NOMO-1 treated with DMSO at 0.1 percent for 48 hours (cell line): Measurements from ENCODE around the gene LYL1.

Experiments used
- DNase-seq: peaks from one replicate; lab custom pipeline; 2025; ENCODE audit not compliant: unreplicated experiment; lab: John Stamatoyannopoulos, UW

The LYL1 gene

DNA sequence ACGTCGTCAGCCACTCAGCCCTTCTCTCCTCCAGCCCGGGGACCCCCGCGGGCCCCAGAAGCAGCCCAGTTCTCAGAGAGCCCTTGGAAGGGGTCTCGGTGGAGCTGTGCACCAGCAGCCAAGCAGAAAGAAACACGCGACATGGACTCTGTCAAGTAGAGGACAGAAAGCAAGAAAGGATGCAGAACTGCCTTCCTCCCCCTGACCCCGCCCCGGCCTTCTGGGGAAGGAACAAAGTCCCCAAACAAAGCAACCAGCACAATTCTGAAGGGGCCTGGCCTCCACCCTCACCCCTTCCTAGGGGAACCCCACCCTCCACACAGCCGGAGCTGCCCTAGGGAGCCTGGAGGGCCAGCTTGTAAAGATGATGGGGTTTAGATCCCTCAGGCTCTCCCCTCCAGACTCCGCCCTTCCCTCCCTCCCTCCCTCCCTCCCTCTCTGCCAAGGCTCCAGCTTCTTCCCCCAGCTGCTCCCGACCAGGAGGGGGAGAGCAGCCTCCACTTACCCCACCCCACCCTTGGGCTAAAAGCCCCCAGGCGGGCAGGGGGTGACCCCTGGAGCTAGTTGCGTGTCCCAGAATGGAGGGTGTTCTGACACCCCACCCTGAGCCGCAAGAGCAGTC is 7.8 kb downstream of the LYL1 start:
- no peak for DNase-seq

DNA sequence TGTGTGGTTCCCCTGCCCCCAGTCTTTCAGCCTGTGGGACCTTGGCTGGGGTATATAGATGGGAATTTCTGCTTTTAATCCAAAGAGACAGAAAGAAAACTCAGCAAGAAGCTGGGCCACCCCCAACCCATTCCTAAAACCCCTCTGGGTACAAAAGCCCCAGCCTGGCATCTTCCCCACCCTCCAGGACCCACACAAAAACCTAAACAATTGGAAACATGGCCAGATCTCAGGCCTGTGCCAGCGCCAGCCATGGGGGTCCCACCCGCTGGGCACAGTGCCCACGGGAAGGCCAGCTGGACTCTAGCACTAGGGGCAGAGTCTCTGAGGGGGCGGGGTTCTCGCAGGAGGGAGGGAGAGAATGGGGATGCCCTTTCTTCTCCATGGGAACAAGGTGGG is 8.6 kb downstream of the LYL1 start:
- no peak for DNase-seq

DNA sequence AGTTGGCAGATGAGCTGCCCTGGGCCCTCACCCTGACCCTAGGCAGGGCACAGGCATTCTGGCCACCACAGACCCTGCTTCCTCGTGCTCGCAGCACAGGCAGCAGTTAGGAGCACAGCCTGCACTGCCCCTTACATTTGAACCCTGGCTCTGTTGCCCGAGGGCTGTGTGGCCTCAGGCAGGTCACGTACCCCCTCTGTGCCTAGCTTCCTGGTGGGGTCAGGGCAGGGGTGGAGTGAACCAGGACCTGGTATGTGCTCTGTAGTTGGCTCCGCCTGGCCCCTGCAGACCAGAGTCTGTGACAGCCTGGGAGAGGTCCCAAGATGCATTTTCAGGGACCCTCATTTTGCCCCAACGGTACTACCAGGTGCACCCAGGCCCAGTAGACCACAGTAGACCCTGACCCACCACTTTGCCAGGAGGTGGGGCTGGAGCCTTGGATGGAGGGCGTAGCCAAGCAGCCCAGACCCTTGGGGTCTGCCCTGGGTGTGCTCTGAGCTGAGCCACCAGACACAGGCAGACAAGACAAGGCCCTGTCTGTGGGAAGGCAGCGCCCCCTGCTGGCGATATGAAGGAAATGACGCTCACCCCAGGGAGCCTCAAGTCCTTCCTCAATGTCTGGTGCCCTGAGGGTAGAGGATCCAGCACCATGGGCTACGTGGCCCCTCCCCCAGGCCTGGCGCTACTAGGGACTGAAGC is 9.1 kb downstream of the LYL1 start:
- peak; percentile 81 for DNase-seq

DNA sequence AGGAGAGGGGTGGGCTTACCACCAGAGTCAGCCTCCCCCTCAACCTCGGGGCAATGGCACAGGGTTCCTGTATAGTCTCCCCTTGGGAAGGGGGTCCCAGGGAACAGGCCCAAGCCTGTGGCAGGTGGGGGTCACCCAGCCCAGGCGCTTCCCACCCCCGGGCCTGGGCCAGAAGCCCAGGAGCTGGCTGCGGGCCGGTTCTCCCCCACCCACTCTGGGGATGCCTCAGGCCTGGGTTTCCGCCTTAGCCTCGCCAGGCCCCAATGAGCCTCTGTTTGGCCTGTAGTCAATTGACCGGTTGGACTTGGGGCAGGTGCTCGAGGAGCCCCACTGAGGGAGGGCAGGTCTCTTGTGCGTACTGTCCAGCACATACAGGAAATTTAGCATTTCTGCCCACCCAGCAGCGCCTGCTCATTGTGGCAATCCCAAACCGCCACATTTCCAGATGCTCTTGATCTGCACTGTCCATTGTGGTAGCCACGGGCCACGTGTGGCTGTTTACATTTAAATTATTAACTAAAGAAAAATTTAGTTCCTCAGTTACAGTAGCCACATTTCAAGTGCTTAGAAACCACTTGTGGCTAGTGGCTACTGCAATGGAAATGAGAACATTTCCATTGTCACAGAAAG is 9.9 kb downstream of the LYL1 start:
- DNase-seq: no peak

DNA sequence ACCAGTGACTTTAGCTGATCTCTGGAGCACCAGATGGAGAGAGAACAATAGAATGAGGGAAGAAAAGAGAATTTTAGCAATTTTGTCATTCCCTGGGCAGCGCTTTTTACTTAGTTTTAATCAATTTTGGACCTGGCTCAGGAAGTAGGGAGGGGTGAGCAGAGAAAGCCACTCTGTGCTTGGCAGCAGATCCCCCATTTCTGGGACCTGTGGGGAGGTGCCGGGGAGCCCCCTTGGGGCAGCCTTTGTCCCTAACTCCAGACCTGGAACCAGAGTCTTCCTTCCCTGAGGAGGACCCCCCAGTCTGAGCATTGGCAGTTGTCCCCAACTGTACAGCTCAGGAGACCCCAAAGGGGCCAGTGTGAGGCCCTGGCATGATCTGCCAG is 10.5 kb downstream of the LYL1 start:
- no peak for DNase-seq

GRCh38 chr19:13091400-13092157 is 11.1 kb downstream of the LYL1 start:
- DNase-seq: no peak

DNA sequence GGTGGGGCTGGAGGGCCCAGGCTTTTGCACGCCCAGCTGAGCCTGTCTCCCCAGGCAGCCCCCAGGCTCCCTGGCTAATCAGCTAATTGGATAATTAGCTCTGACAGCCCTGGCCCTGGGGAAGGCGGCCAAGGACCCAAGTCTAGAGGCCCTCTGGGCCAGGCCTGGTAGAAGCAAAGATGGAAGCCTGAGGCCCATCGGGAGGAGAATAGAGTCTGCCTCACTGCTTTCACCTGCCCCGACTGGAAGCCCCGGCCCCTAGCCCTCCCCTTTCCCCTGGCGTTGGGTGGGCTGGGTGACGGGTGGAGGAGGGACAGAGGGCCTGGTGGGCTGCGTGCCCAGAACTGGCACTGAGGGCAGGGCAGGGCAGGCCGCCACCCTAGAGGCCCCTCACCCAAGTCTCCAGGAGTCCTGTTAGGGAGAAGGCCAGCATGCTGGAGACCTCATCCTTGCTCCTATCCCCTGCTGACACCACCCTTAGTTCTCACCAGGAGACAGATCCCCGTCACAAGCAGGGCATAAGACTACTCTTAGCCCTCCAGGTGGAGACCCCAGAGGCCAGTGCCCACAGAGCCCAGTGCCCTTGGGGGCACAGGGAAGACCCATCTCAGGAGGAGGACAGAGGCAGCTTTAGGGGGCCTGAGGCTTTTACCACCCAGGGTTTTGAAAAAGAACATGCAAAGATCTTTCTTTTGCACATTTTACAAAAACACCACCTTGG is 12.0 kb downstream of the LYL1 start:
- peak; percentile 35 for DNase-seq

DNA sequence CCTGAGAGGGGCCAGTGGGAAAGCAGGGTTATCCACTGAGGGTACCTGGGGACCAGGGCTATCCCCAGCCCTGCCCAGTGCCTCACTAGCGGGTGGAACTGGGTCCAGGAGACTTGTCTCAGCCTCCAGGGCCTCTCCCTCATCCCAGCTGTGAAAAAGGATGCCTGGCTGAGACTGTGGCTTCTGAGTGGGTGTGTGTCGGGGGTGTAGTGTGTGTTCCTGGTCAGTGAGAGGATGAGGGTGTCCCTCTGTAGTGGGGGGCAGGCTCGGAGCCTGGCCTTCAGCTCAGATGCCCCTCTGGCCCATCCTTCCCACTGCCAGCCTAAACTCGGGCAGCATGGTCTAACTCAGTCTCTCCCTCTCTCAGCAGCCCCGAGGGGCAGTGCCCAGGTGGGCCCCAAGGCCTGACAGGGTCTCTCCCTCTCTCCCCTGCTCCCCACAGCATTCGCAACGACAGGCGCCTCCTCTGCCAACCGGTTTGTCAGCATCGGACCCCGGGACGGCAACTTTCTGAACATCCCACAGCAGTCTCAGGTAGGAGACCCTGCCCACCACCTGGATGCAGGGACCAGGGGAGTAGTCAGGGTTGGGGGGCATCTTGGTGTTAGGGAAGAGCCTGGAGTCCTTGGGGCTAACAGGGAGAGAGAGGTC is 12.7 kb downstream of the LYL1 start:
- DNase-seq: no peak

- DNase-seq: no peak
Observed at GRCh38 chr19:13089139-13089856, 13.4 kb downstream of the LYL1 start.

- DNase-seq: no peak
Observed at GRCh38 chr19:13087795-13088537, 14.7 kb downstream of the LYL1 start.

- no peak for DNase-seq
Observed at GRCh38 chr19:13087295-13087694, 15.4 kb downstream of the LYL1 start.

DNA sequence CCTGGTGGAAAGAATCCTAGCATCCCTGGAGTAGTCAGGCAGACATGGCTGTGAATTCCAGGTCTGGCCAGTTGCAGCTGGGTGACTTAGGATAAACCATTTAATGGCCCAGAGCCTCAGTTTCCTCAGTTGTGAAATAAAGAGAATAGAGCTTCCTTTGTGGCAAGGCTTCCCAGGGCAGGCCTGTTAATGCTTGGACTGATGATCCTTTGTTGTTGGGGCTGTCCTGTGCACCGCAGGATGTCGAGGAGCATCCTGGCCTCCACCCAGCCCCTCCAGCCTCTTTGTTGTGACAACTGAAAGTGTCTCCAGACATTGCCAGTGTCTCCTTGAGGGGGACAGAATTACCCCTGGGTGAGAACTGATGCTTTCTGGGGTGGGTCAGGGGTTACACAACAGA is 16.3 kb downstream of the LYL1 start:
- DNase-seq: no peak

- DNase-seq: no peak
Observed at GRCh38 chr19:13085666-13086065, 17.0 kb downstream of the LYL1 start.

DNA sequence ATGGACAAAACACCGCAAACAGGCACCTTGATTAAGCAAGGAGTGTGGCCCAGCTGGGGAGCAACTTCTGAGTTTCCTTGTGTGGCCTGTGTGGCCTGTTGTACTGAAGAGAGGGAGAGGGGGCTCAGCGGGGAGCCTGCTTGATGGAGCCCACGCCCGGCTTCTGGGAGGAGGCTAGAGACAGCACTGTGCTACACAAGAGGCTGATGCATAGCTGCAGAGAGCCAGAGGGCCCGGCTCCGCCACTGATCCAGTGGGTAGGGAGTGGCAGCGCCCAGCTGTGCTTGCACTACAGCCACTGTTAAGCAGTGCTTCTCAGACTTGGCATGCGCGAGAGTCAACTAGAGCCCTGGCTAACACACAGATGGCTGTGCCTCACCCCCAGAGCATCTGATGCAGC is 19.0 kb downstream of the LYL1 start:
- DNase-seq: no peak

DNA sequence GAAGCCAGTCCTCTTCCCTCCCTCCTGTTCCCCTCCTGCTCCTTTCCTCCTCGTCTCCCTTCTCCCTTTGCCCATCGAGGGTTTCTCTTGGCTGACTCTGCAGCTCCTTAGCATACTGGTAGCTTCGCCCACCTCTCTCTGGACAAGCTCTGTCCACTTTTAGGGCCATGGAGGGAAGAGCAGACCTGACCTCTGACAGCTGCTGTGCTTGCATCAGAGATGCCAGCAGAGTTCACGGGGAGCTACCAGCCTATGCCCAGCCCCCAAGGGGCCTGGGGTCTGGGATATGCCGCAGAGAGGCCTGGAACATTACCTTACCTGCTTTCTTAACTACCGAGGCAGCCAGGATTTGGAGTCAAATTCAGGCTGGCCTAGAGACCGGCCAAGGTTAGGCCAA is 19.7 kb downstream of the LYL1 start:
- no peak for DNase-seq

- no peak for DNase-seq
Observed at GRCh38 chr19:13082192-13083007, 20.3 kb downstream of the LYL1 start.

- DNase-seq: no peak
Observed at GRCh38 chr19:13079542-13079986, 23.1 kb downstream of the LYL1 start.

DNA sequence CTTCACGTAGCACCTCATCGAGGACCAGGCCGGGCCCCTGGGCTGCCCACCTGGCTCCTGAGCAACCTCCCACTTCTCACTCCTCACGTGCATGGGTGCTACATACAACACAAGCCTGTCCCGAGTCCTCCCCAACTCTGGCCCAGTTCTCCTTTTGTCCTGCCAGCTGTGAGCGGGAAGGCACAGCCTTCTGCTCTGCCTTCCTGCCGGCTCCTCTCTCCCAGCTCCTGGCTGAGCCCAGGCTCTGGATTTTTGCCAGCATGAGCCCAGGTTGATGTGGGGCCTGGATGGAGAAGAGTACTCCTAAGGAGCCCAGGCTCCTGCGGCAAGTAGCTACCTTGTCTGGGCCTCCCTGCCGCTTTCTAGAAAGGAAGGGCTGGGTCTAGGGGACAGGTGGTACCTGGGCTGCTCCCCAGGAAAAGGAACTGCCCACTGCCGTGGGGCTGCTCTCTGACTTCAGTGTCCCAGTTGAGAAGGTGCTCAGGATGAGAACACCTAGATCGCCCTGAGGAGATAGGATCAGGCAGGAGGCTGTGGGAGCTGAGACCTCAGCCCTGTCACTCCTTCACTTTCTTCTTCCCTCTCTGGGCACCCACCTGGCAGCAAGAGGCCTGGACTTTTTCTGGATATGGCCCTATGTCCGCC is 23.6 kb downstream of the LYL1 start:
- no peak for DNase-seq
